HG03039 (cell line): ENCODE measurements around the gene WNT3A.

Experiments used
- ATAC-seq: cut with Tn5 transposase; IDR thresholded peaks from one replicate; pipeline ENCODE4 v1.9.1; 2021; ENCODE audit warnings: mild to moderate bottlenecking, moderate library complexity; ENCODE audit not compliant: unreplicated experiment

Gene WNT3A

GRCh38 chr1:228066891-228067654, 60.3 kb downstream of the WNT3A start:
- ATAC-seq, result no peak

- ATAC-seq, result no peak
Measured at GRCh38 chr1:228068359-228068758, 61.6 kb downstream of the WNT3A start.

- ATAC-seq, result no peak
Measured at GRCh38 chr1:228070173-228070572, 63.4 kb downstream of the WNT3A start.

- ATAC-seq, result no peak
Measured at GRCh38 chr1:228070851-228071250, 64.1 kb downstream of the WNT3A start.

- ATAC-seq, result no peak
Measured at GRCh38 chr1:228071839-228072657, 65.2 kb downstream of the WNT3A start.

- ATAC-seq, result no peak
Measured at GRCh38 chr1:228072658-228073043, 65.9 kb downstream of the WNT3A start.

- no peak for ATAC-seq
Measured at GRCh38 chr1:228073061-228073856, 66.5 kb downstream of the WNT3A start.

- ATAC-seq, result no peak
Measured at GRCh38 chr1:228073857-228074545, 67.2 kb downstream of the WNT3A start.

GRCh38 chr1:228074954-228075730, 68.3 kb downstream of the WNT3A start:
- ATAC-seq, result no peak

- ATAC-seq, result no peak
Measured at GRCh38 chr1:228075801-228076271, 69.0 kb downstream of the WNT3A start.

GRCh38 chr1:228076796-228077430, 70.1 kb downstream of the WNT3A start:
- ATAC-seq, result no peak

GRCh38 chr1:228077565-228078330, 71.0 kb downstream of the WNT3A start:
- ATAC-seq, result no peak

- no peak for ATAC-seq
Measured at GRCh38 chr1:228079013-228079412, 72.2 kb downstream of the WNT3A start.

- no peak for ATAC-seq
Measured at GRCh38 chr1:228079601-228080263, 72.9 kb downstream of the WNT3A start.

GRCh38 chr1:228081144-228081543, 74.3 kb downstream of the WNT3A start:
- ATAC-seq, result no peak

GRCh38 chr1:228081578-228082213, 74.9 kb downstream of the WNT3A start:
- peak; percentile 11 for ATAC-seq

GRCh38 chr1:228082214-228082917, 75.6 kb downstream of the WNT3A start, which contains the start of gene ARF1:
ARF1 (plus strand) TSS chr1:228082708; CDS start chr1:228097115, 14,407 bp downstream.
- ATAC-seq, result peak; percentile 68
